ENCODE measurements around the gene IFT52. TPM values are rescaled to one million over a fixed set of nuclear protein-coding genes. Genes with fewer than 3 reads are reported as not detected.
"Not testable (repeated sequence)": the region's sequence is repeated elsewhere in the genome, so short reads cannot be mapped to it uniquely, and the experiment has no call there.

Gene IFT52
- total and polyA plus RNA-seq, 2 of the 8 experiments (the other 6 are each of a cell fraction or from before 2014, with no cell fraction given) = 35.6 to 40.4 TPM

DNA sequence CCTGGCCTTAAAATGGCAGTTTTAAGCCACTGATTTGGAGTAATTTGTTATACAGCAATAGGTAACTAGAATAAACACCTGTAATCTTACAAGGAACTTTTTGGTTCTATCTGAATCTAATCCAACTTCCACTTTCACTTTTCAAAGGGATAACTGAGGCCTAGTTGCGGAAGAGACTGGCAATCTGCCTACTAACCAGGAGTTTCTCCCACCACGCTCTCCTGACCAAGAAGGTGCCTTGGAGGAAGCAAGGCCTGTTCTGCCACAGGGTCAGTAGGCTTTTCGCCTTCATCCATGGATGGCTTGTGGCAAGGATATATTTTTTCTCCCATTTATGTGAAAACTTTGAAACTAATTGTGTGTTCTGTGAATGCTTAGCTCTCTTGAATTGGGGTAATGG lies 63.2 kb downstream of the IFT52 start:
- FAIRE-seq = no peak

DNA sequence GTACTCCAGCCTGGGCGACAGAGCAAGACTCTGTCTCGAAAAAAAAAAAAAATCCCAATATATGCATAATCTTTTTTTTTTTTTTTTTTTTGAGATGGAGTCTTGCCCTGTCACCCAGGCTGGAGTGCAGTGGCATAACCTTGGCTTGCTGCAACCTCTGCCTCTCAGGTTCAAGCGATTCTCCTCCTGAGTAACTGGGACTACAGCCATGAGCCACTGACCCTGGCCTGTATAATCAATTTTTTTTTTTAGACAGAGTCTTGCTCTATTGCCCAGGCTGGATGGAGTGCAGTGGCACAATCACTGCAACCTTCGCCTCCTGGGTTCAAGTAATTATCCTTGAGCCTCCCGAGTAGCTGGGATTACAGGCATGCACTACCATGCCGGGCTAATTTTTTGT lies 64.4 kb downstream of the IFT52 start:
- H2AFZ ChIP-seq (ENCODE audit: low read length); H4K91ac ChIP-seq (replicated peaks; ENCODE audit: insufficient read length, low read length); H4K5ac ChIP-seq (ENCODE audit: insufficient read length, low read depth, low read length); DNase-seq (ENCODE audit: low read depth in 1 of 2, low spot score in 2 of 2); H3K9me3 ChIP-seq (ENCODE audit: insufficient read depth in 2 of 2, low read depth in 1 of 2, low read length in 1 of 2); CTCF ChIA-PET (ENCODE audit: partially characterized antibody); H2BK20ac ChIP-seq (ENCODE audit: low read length); H2BK12ac ChIP-seq (ENCODE audit: low read depth, low read length); H4K8ac ChIP-seq (ENCODE audit: extremely low read depth, insufficient read depth, low read length); H3K36me3 ChIP-seq (ENCODE audit: control insufficient read depth in 2 of 4, insufficient read depth in 4 of 4, low read length in 3 of 4); H3K18ac ChIP-seq (ENCODE audit: extremely low read depth, low read length); H2BK5ac ChIP-seq (ENCODE audit: low read depth, low read length); H3K14ac ChIP-seq (ENCODE audit: insufficient read length); H3K4ac ChIP-seq (replicated peaks; ENCODE audit: insufficient read length, low read depth, low read length); H2AK5ac ChIP-seq (ENCODE audit: low read depth, low read length); H2BK15ac ChIP-seq (ENCODE audit: low read length); H3K23me2 ChIP-seq (ENCODE audit: low read depth, low read length); H3K79me2 ChIP-seq (ENCODE audit: control insufficient read depth in 1 of 2, insufficient read depth in 2 of 2, low read length in 2 of 2); FAIRE-seq; H3K4me3 ChIP-seq (ENCODE audit: extremely low read depth in 1 of 4, insufficient read depth in 2 of 4, low read depth in 3 of 4, low read length in 4 of 4); H3K27me3 ChIP-seq (replicated peaks in 1 of 4; ENCODE audit: control insufficient read depth in 3 of 4, extremely low read depth in 1 of 4, insufficient read depth in 3 of 4, low read length in 3 of 4); H3K9ac ChIP-seq (replicated peaks in 1 of 4; ENCODE audit: extremely low read depth in 1 of 4, low read depth in 3 of 4, low read length in 3 of 4); H3K4me1 ChIP-seq (replicated peaks in 1 of 4; ENCODE audit: control insufficient read depth in 3 of 4, insufficient read depth in 4 of 4, low read length in 3 of 4); H3K23ac ChIP-seq (ENCODE audit: insufficient read length); H3K56ac ChIP-seq (replicated peaks; ENCODE audit: insufficient read length, low read depth, low read length); H3K79me1 ChIP-seq (ENCODE audit: low read depth, low read length); H3K4me2 ChIP-seq (ENCODE audit: insufficient read depth in 1 of 2, low read depth in 2 of 2, low read length in 2 of 2); H3K27ac ChIP-seq (ENCODE audit: low read depth, low read length); H4K20me1 ChIP-seq (replicated peaks in 1 of 2; ENCODE audit: control insufficient read depth in 1 of 2, insufficient read depth in 2 of 2, low read length in 2 of 2); H2BK120ac ChIP-seq (replicated peaks; ENCODE audit: low read depth, low read length): not testable (repeated sequence)
- 100% methylated on average over 5 of the region's 6 CpGs; no CpG with 5 or more reads in 1 of the 2 experiments for WGBS, 2 experiments (ENCODE audit: extremely low coverage in 1 of 2, insufficient coverage in 1 of 2, insufficient read length in 1 of 2, insufficient replicate concordance in 2 of 2, low coverage in 1 of 2, low lambda C conversion rate in 2 of 2, missing lambda C conversion rate in 1 of 2)
- POLR2A ChIA-PET (ENCODE audit: partially characterized antibody) = interaction anchor here (1.5 kb wide), 1 partner anchor 11 kb away, joined by 5 read pairs; no protein-coding TSS in a partner anchor

More for the DNA sequence above, 63.2 kb downstream of the IFT52 start:
- Histone ChIP-seq H3K4ac (replicated peaks; ENCODE audit: insufficient read length, low read depth, low read length) (no peak overlapping the region), H3K56ac (replicated peaks; ENCODE audit: insufficient read length, low read depth, low read length) (no peak overlapping the region), H3K4me2 (ENCODE audit: insufficient read depth in 1 of 2, low read depth in 2 of 2, low read length in 2 of 2) (no peak overlapping the region), H4K91ac (replicated peaks; ENCODE audit: insufficient read length, low read length) (no peak overlapping the region), H3K9me3 (ENCODE audit: insufficient read depth in 2 of 2, low read depth in 1 of 2, low read length in 1 of 2) (no peaks in the 10 kb centered on the region), H2AK5ac (ENCODE audit: low read depth, low read length) (no peak overlapping the region), H2BK120ac (replicated peaks; ENCODE audit: low read depth, low read length) (no peak overlapping the region), H4K8ac (ENCODE audit: extremely low read depth, insufficient read depth, low read length) (no peak overlapping the region), H3K27me3 (replicated peaks in 1 of 4; ENCODE audit: control insufficient read depth in 3 of 4, extremely low read depth in 1 of 4, insufficient read depth in 3 of 4, low read length in 3 of 4) (no peaks in the 10 kb centered on the region), H3K79me2 (ENCODE audit: control insufficient read depth in 1 of 2, insufficient read depth in 2 of 2, low read length in 2 of 2) (no peaks in the 10 kb centered on the region), H2BK15ac (ENCODE audit: low read length) (no peak overlapping the region), H3K23me2 (ENCODE audit: low read depth, low read length) (peaks cover 3% of the 10 kb centered on the region; the same call in 1 of the 2 replicates), H3K27ac (ENCODE audit: low read depth, low read length) (no peak overlapping the region), H4K5ac (ENCODE audit: insufficient read length, low read depth, low read length) (no peak overlapping the region), H2AFZ (ENCODE audit: low read length) (no peak overlapping the region), H3K14ac (ENCODE audit: insufficient read length) (no peak overlapping the region), H2BK20ac (ENCODE audit: low read length) (no peak overlapping the region), H3K79me1 (ENCODE audit: low read depth, low read length) (no peaks in the 10 kb centered on the region; the same call in 1 of the 2 replicates), H3K4me1 (replicated peaks in 1 of 4; ENCODE audit: control insufficient read depth in 3 of 4, insufficient read depth in 4 of 4, low read length in 3 of 4) (no peaks in the 10 kb centered on the region), H3K36me3 (ENCODE audit: control insufficient read depth in 2 of 4, insufficient read depth in 4 of 4, low read length in 3 of 4) (no peaks in the 10 kb centered on the region), H2BK5ac (ENCODE audit: low read depth, low read length) (no peak overlapping the region), H3K18ac (ENCODE audit: extremely low read depth, low read length) (no peak overlapping the region), H3K23ac (ENCODE audit: insufficient read length) (no peak overlapping the region), H2BK12ac (ENCODE audit: low read depth, low read length) (no peak overlapping the region), H4K20me1 (replicated peaks in 1 of 2; ENCODE audit: control insufficient read depth in 1 of 2, insufficient read depth in 2 of 2, low read length in 2 of 2) (peaks cover 0 to 2% of the 10 kb centered on the region in 2 experiments), H3K9ac (replicated peaks in 1 of 4; ENCODE audit: extremely low read depth in 1 of 4, low read depth in 3 of 4, low read length in 3 of 4) (no peak overlapping the region), H3K4me3 (ENCODE audit: extremely low read depth in 1 of 4, insufficient read depth in 2 of 4, low read depth in 3 of 4, low read length in 4 of 4) (no peak overlapping the region)
- CTCF ChIA-PET (ENCODE audit: partially characterized antibody) = no interaction called here
- no peak for TF ChIP-seq SIX5 (IDR thresholded peaks at IDR 0.05; ENCODE audit: low read depth, low read length)
- POLR2A ChIA-PET (ENCODE audit: partially characterized antibody) = interaction anchor here (1.5 kb wide), 1 partner anchor 12 kb away, joined by 5 read pairs; no protein-coding TSS in a partner anchor
- WGBS, 2 experiments (ENCODE audit: extremely low coverage in 1 of 2, insufficient coverage in 1 of 2, insufficient read length in 1 of 2, insufficient replicate concordance in 2 of 2, low coverage in 1 of 2, low lambda C conversion rate in 2 of 2, missing lambda C conversion rate in 1 of 2) = 96% methylated on average over 3 of the region's 3 CpGs; no CpG with 5 or more reads in 1 of the 2 experiments
- no peak for DNase-seq (ENCODE audit: low read depth in 1 of 2, low spot score in 2 of 2)

All from H1 (cell line).